ENCODE results near the gene TNK2.
"Not testable (repeated sequence)": the region's sequence is repeated elsewhere in the genome, so short reads cannot be mapped to it uniquely, and the experiment has no call there.

TNK2 gene

DNA sequence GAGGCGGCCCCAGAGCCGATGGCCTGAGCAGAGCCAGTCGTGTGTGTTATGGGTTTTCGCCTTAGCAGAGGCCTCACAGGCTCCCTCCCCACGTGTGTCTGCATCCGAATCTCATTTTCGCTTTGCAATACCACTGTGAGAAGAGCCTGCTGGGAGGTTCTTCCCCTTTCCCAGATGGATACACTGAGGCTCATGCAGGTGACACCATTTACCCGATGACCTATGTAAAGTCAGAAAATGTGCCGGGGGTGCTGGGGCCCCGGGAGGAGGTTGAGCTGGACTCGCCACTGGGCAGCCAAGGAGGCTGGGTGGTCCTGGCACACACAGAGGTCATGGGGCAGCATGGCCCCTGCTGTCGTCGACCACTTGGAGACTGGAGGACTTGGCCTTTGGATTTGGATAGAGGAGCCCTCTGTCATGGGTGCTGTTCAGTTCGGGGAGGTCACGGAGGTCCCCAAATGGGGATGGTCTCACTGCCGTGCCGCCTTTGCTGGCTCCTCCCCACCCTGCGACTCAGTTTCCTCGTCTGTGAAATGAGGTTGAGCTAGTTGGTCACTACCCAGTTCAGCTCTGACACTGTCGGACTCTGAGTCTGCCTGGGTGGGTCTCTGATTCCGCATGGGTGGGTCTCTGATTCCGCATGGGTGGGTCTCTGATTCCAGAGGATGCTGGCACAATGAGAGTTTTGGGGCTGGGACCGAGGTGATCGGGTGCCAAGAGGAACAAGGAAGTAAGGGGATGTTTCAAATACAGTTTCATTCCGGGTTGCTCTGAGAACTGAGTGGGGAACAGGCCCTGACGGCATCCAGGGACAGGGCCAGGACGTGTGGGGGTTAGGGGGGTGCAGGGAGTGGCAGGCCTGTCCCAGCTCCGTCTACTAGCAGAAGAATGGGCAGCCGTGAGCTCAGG is 73.4 kb downstream of the TNK2 start:
- TF ChIP-seq, protein P1, sequence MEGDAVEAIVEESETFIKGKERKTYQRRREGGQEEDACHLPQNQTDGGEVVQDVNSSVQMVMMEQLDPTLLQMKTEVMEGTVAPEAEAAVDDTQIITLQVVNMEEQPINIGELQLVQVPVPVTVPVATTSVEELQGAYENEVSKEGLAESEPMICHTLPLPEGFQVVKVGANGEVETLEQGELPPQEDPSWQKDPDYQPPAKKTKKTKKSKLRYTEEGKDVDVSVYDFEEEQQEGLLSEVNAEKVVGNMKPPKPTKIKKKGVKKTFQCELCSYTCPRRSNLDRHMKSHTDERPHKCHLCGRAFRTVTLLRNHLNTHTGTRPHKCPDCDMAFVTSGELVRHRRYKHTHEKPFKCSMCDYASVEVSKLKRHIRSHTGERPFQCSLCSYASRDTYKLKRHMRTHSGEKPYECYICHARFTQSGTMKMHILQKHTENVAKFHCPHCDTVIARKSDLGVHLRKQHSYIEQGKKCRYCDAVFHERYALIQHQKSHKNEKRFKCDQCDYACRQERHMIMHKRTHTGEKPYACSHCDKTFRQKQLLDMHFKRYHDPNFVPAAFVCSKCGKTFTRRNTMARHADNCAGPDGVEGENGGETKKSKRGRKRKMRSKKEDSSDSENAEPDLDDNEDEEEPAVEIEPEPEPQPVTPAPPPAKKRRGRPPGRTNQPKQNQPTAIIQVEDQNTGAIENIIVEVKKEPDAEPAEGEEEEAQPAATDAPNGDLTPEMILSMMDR (IDR thresholded peaks at IDR 0.05) = no peak
- DNase-seq = no peak
- Mint-ChIP-seq H3K4me1 (peaks cover 29% of the 10 kb centered on the region), H3K27me3 (ENCODE audit: low read depth, poor library complexity) (peaks cover 16% of the 10 kb centered on the region), H3K36me3 (ENCODE audit: low read depth) (no peaks in the 10 kb centered on the region), H3K9me3 (peaks cover 3% of the 10 kb centered on the region), H3K27ac (no peak overlapping the region), H3K4me3 (no peak overlapping the region)

DNA sequence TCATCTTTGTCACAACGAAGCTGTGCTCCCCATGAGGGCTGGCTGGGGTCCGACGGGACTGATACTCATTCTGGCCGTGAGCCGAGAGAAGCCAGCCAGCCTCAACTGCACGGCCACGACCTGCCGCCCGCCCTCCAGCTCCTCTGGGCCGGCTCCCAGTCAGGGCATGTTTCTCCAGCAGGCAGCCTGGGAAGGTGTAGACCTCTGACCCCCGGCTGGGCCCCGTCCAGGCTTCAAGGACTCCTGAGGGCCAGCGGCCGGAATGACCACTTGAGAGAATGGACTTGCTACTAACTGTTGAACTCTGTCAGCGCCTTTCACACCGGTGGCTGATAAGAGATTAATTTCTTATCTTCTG is 78.5 kb downstream of the TNK2 start:
- TF ChIP-seq, protein P1 (IDR thresholded peaks at IDR 0.05) = no peak
- H3K27ac Mint-ChIP-seq = no peak overlapping the region
- H3K36me3 Mint-ChIP-seq (ENCODE audit: low read depth) = no peaks in the 10 kb centered on the region
- DNase-seq = no peak
- peaks cover 5% of the 10 kb centered on the region for H3K27me3 Mint-ChIP-seq (ENCODE audit: low read depth, poor library complexity)
- H3K4me1 Mint-ChIP-seq = peaks cover 14% of the 10 kb centered on the region
- no peaks in the 10 kb centered on the region for H3K9me3 Mint-ChIP-seq
- no peak overlapping the region for H3K4me3 Mint-ChIP-seq

DNA sequence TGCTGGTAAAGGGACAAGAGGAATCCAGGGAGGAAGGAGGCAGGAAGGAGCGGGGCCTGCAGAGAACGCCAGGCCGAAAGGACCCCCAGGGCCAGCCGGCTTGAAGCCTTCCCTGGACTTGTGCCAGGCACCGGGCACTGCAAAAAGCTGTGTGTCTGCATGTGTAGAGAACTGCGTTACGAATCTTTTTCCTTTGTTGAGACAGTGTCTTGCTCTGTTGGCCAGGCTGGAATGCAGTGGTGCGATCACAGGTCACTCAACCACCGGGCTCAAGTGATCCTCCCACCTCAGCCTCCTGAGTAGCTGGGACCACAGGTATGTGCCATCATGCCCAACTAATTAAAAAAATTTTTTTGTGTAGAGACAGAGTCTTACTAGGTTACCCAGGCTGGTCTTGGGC is 79.6 kb downstream of the TNK2 start:
- no peaks in the 10 kb centered on the region for H3K9me3 Mint-ChIP-seq
- TF ChIP-seq, protein P1 (IDR thresholded peaks at IDR 0.05) = no peak
- peaks cover 5% of the 10 kb centered on the region for H3K27me3 Mint-ChIP-seq (ENCODE audit: low read depth, poor library complexity)
- no peaks in the 10 kb centered on the region for H3K36me3 Mint-ChIP-seq (ENCODE audit: low read depth)
- DNase-seq = no peak
- H3K27ac Mint-ChIP-seq = no peak overlapping the region
- no peak overlapping the region for H3K4me3 Mint-ChIP-seq
- peaks cover 16% of the 10 kb centered on the region for H3K4me1 Mint-ChIP-seq

DNA sequence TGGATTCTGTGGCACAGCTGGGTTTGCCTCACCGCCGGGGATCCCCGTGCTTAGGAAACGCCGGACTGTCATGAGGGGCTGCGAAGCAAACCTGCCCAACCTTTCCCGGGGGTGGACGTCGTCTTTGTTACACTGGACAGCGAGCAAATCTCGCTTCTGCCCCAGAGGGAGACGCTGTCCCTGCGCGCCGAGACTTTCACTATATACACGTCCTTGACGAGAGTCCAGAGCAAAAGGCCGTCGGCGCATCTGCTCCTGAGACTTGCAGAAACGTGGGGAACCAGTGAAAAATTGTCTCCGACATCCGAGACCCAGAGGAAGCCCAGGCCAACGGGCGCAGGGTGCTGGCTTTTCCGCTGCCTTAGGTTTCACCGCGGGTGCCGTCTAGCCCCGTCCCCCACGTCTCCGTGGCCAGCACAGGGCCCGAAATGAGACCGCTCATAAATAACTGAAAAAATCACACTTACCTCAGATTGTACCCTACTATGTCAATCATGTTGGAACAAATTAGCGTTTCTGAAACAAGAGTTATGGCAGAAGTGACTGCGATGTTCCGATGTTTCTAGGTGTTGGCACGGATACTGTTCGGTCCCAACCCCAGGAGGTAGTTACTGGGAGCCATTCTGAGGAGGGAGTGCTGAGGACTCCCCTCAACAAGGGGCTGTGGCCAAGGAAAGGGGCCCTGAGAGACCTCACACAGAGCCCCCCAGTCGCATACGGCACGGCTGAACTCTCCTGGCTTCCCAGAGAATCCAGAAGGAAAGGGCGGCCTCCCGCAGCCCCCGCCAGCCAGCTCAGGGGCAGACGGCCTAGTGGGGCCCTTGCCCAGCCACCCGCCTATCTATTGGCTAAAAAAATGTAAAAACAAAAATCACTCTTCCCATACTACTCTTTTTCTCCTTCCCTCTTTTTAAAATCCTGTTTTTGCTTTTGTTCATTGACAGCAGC is 82.2 kb downstream of the TNK2 start:
- TF ChIP-seq, protein P1 (IDR thresholded peaks at IDR 0.05) = no peak
- H3K27ac Mint-ChIP-seq = no peak overlapping the region

DNA sequence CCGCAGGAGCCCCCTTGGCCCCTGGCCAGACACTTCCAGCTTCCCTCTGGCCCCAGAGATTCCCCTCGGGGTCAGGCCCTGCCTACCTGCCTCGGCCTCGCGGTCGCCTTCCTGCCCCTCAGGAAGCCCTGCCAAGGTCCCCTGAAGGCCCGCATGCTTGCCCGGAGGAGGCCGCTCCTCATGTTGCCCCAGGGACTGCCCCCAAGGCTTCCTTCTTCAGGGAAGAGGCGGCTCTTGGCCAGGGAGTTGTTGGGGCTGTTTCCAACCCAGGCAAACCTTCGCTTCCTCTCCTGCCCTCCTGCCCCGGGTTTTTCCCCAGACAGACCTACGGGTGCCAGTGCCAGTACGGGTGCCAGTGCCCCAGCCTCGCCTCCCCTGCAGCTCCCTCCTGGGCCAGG is 83.2 kb downstream of the TNK2 start:
- no peak overlapping the region for H3K27ac Mint-ChIP-seq
- peaks cover 11% of the 10 kb centered on the region for H3K27me3 Mint-ChIP-seq (ENCODE audit: low read depth, poor library complexity)
- no peak for DNase-seq
- peaks cover 35% of the 10 kb centered on the region for H3K4me1 Mint-ChIP-seq
- H3K9me3 Mint-ChIP-seq = no peaks in the 10 kb centered on the region
- TF ChIP-seq, protein P1 (IDR thresholded peaks at IDR 0.05) = no peak
- H3K36me3 Mint-ChIP-seq (ENCODE audit: low read depth) = no peaks in the 10 kb centered on the region
- H3K4me3 Mint-ChIP-seq = no peak overlapping the region

More for the DNA sequence above, 82.2 kb downstream of the TNK2 start:
- DNase-seq = no peak
- Mint-ChIP-seq H3K4me1 (peaks cover 26% of the 10 kb centered on the region), H3K27me3 (ENCODE audit: low read depth, poor library complexity) (peaks cover 11% of the 10 kb centered on the region), H3K36me3 (ENCODE audit: low read depth) (no peaks in the 10 kb centered on the region), H3K9me3 (no peaks in the 10 kb centered on the region), H3K4me3 (no peak overlapping the region)

DNA sequence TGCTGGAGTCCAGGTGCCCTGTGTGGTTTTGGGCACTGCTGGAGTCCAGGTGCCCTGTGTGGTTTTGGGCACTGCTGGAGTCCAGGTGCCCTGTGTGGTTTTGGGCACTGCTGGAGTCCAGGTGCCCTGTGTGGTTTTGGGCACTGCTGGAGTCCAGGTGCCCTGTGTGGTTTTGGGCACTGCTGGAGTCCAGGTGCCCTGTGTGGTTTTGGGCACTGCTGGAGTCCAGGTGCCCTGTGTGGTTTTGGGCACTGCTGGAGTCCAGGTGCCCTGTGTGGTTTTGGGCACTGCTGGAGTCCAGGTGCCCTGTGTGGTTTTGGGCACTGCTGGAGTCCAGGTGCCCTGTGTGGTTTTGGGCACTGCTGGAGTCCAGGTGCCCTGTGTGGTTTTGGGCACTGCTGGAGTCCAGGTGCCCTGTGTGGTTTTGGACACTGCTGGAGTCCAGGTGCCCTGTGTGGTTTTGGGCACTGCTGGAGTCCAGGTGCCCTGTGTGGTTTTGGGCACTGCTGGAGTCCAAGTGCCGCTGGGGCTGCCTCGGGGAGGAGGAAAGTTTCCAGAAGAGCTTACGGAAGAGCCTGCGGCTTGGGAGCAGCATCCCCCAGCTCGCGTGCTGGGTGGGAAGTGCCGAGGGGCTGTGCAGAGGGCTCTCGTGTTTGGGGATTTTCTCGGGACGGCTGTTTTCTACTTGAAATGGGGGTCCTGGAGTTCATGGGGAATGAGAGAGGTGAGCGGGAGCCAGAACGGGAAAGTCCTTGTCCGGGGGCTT is 83.7 kb downstream of the TNK2 start:
- DNase-seq; H3K9me3 Mint-ChIP-seq; H3K27ac Mint-ChIP-seq; H3K36me3 Mint-ChIP-seq (ENCODE audit: low read depth); H3K27me3 Mint-ChIP-seq (ENCODE audit: low read depth, poor library complexity); H3K4me3 Mint-ChIP-seq: not testable (repeated sequence)
- peaks cover 40% of the 10 kb centered on the region for H3K4me1 Mint-ChIP-seq
